Measurements from ENCODE around the gene ZNF319.

GRCh38 chr16:57960826-57961472 is 39.5 kb downstream of the ZNF319 start:
- TF ChIP-seq ZNF425 (CRISPR knock-in tag; conservative IDR thresholded peaks at IDR 0.05) (no peak), ESRRA (CRISPR knock-in tag; IDR thresholded peaks at IDR 0.05; ENCODE audit: borderline replicate concordance) (no peak), CTCF (IDR thresholded peaks at IDR 0.05) (no peak), ZMAT4 (CRISPR knock-in tag; IDR thresholded peaks at IDR 0.05) (no peak), MXD4 (CRISPR knock-in tag; IDR thresholded peaks at IDR 0.05; ENCODE audit: borderline replicate concordance) (no peak), JUN (CRISPR knock-in tag; IDR thresholded peaks at IDR 0.05) (no peak), HMGXB4 (CRISPR knock-in tag; IDR thresholded peaks at IDR 0.05) (no peak), PRDM15 (CRISPR knock-in tag; IDR thresholded peaks at IDR 0.05) (no peak)
